ENCODE data around the gene TTC5. TPM values are rescaled to one million over a fixed set of nuclear protein-coding genes. Genes with fewer than 3 reads are reported as not detected.
A peak's percentile ranks its signal among the peaks of the same experiment; 100 is the strongest.

TTC5 gene
- polyA plus RNA-seq, 3 donors, result 6.2 to 18.4 (median 17.3) TPM

- no peak overlapping the region for H3K27ac ChIP-seq (ENCODE audit: low read depth in 1 of 2, low read length in 2 of 2)
- H3K27me3 ChIP-seq (ENCODE audit: control insufficient read depth in 2 of 2, insufficient read depth in 2 of 2, low read length in 2 of 2), result no peaks in the 10 kb centered on the region
- H3K4me3 Mint-ChIP-seq, result no peak overlapping the region
- TF ChIP-seq CTCF (IDR thresholded peaks at IDR 0.05), result no peak
- peaks cover 22% of the 10 kb centered on the region for H3K4me1 Mint-ChIP-seq
- H2AFZ ChIP-seq (ENCODE audit: insufficient read depth, low read depth, low read length, poor library complexity, severe bottlenecking), result no peak overlapping the region
- H3K9me3 ChIP-seq (replicated peaks in 1 of 2; ENCODE audit: control insufficient read depth in 1 of 2, insufficient read depth in 1 of 2, low read length in 2 of 2), result no peaks in the 10 kb centered on the region
- no peak overlapping the region for H3K27ac Mint-ChIP-seq
- H3K9ac ChIP-seq (ENCODE audit: insufficient read depth, low read length, poor library complexity, severe bottlenecking), result no peak overlapping the region
- H3K4me1 ChIP-seq (ENCODE audit: control insufficient read depth in 1 of 2, insufficient read depth in 2 of 2, low read length in 2 of 2), result peaks cover 5 to 9% of the 10 kb centered on the region in 2 donors
- no peak overlapping the region for H3K4me2 ChIP-seq (replicated peaks; ENCODE audit: extremely low read depth, low read length, poor library complexity, severe bottlenecking)
- intact Hi-C loops (cut with micrococcal nuclease), result no loop called here
- H3K36me3 Mint-ChIP-seq, result peaks cover 44 to 46% of the 10 kb centered on the region in 2 donors
- H4K20me1 ChIP-seq (ENCODE audit: insufficient read depth, low read length), result no peaks in the 10 kb centered on the region
- H3K27me3 Mint-ChIP-seq (ENCODE audit: low read depth in 3 of 3), result no peaks in the 10 kb centered on the region
- H3K79me2 ChIP-seq (ENCODE audit: insufficient read depth, low read length), result peaks cover 26% of the 10 kb centered on the region
- no peak overlapping the region for H3K4me3 ChIP-seq (replicated peaks in 1 of 3; ENCODE audit: low read depth in 2 of 3, low read length in 3 of 3)
- DNase-seq, result no peak
- no peaks in the 10 kb centered on the region for H3K9me3 Mint-ChIP-seq
- H3K36me3 ChIP-seq (replicated peaks in 1 of 2; ENCODE audit: control insufficient read depth in 1 of 2, insufficient read depth in 2 of 2, low read length in 2 of 2), result peaks cover 46 to 49% of the 10 kb centered on the region in 2 donors
- WGBS (ENCODE audit: insufficient coverage), result no CpG with 5 or more reads among the region's 1 CpG
Observed at GRCh38 chr14:20302042-20302755, 3.6 kb downstream of the TTC5 start.

- Histone ChIP-seq H3K4me1 (ENCODE audit: control insufficient read depth in 1 of 2, insufficient read depth in 2 of 2, low read length in 2 of 2) (no peaks in the 10 kb centered on the region), H3K9ac (ENCODE audit: insufficient read depth, low read length, poor library complexity, severe bottlenecking) (no peak overlapping the region), H3K4me3 (replicated peaks in 1 of 3; ENCODE audit: low read depth in 2 of 3, low read length in 3 of 3) (no peak overlapping the region), H3K27me3 (ENCODE audit: control insufficient read depth in 2 of 2, insufficient read depth in 2 of 2, low read length in 2 of 2) (no peaks in the 10 kb centered on the region), H3K27ac (ENCODE audit: low read depth in 1 of 2, low read length in 2 of 2) (no peak overlapping the region), H3K36me3 (replicated peaks in 1 of 2; ENCODE audit: control insufficient read depth in 1 of 2, insufficient read depth in 2 of 2, low read length in 2 of 2) (peaks cover 89 to 97% of the 10 kb centered on the region in 2 donors), H2AFZ (ENCODE audit: insufficient read depth, low read depth, low read length, poor library complexity, severe bottlenecking) (no peak overlapping the region), H3K79me2 (ENCODE audit: insufficient read depth, low read length) (no peaks in the 10 kb centered on the region), H4K20me1 (ENCODE audit: insufficient read depth, low read length) (no peaks in the 10 kb centered on the region), H3K4me2 (replicated peaks; ENCODE audit: extremely low read depth, low read length, poor library complexity, severe bottlenecking) (no peak overlapping the region), H3K9me3 (replicated peaks in 1 of 2; ENCODE audit: control insufficient read depth in 1 of 2, insufficient read depth in 1 of 2, low read length in 2 of 2) (no peaks in the 10 kb centered on the region)
- DNase-seq, result peak in 2 of 3 donors; percentile 12 to 69
- peaks cover 5% of the 10 kb centered on the region for H3K4me1 Mint-ChIP-seq
- no peak overlapping the region for H3K4me3 Mint-ChIP-seq
- WGBS (ENCODE audit: insufficient coverage), result 68% methylated on average over 3 of the region's 4 CpGs
- H3K36me3 Mint-ChIP-seq, result peaks cover 71 to 85% of the 10 kb centered on the region in 2 donors
- H3K9me3 Mint-ChIP-seq, result no peaks in the 10 kb centered on the region
- TF ChIP-seq CTCF (IDR thresholded peaks at IDR 0.05), result no peak
- intact Hi-C loops (cut with micrococcal nuclease), result no loop called here
- H3K27ac Mint-ChIP-seq, result peak overlapping the region in 4 of 7 donors; percentile 2 to 55 (median 46)
- H3K27me3 Mint-ChIP-seq (ENCODE audit: low read depth in 3 of 3), result no peaks in the 10 kb centered on the region
Observed at GRCh38 chr14:20295067-20295466, 10.7 kb downstream of the TTC5 start.
